ENCODE data around the gene MGME1.

MGME1 gene

DNA sequence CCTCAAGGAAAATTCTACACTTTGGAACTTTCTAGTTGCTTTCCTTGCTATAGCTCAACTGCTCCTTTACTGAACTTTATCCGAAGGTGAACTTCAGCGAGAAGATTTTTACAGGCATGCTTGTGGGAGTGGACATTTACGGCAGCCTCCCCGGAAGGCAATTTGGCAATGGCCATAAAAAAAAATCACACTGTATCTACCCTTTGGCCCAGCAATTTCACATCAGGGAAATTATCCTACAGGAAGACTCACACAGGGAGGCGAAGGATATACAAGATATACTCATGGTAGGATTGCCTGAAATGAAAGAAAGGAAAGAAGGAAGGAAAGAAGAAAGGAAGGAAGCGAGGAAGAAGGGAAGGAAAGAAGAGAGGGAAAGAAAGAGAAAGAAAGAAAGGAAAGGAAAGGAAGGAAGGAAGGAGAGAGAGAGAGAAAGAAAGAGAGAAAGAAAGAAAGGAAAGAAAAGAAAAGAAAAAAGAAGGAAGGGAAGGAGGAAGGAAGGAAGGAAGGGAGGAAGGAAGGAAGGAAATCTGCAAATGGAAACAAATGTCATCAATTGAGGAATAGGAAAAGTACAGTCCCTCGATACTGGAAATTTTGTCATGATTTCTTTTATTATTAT, 63.2 kb downstream of the MGME1 start:
- DNase-seq = no peak

DNA sequence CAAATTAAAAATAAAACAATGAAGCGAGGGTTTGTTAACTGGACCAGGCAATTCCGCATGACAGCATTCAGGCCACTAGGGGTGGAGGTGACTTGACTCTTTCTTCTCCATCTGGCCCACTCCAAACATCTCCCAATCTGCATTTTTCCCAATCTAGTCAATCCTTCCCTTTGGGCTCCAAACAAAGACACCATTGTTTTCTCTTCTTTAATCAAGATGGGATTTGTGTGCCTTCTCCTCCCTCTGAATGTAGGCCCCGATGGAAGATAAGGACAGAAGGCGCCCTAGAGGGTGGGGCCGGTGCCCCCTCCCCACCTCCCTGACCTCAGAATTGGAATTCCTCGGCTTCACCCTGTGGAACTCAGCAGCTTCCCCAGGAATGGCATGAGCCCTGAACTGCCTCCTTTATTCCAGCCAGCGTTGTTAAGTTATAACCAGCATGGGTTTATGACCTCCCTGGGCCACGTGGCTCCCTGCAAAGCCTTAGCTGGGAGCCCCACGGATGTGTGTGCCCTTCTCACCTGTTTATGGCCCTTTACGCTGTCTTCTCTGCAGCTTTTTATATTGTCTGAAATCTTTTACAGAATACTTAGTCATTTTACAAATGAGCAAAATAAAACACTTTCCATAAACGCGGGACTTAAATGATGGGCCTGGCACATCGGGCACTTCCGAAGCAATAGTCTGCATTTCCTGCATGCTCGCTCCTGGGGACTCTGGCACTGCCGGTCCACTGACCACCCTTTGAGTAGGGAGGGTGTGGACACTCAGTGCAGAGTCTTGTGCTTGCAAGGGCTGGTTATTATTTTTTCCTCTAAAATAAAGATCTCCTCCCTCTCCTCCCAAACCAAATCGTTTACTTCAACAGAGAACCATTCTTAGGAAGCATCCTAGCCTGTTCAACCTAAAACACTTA, 64.4 kb downstream of the MGME1 start:
- DNase-seq = no peak

DNA sequence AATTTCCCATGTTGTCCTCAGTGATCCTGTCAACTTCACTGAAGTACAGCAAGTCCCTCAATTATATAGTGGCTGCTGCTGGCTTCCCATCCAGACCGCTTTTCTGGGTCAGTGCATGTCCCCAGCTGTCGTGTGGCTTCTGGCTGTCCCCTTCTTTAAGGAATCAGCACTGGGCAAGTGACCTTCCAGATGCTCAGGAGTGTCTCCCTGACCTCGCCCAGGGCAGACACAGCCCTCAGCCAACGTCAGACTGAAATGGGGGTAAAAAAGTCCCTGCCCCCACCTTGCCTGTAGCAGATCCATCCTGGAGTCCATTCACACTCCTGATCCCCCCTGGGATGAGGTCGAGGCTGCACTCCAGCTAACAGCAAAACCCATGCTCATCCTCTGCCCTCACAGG, 65.2 kb downstream of the MGME1 start:
- no peak for DNase-seq

DNA sequence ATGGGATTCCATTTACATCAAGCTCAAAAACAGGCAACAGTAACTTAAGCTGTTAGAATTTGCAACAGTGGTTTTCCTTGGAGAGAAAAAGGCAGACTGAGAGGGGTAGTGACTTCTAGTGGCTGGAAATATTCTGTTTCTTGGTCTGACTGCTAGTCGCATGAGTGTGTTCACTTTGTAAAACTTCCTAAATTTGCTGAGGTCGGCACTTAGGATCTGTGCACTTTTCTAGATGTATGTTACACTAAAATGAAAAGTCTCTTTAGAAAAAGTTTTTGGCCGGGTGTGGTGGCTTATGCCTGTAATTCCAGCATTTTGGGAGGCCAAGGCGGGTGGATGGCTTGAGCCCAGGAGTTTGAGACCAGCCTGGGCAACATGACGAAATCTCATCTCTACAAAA, 70.2 kb downstream of the MGME1 start:
- no peak for DNase-seq

Data from stimulated activated CD4-positive, alpha-beta T cell treated with anti-CD3 and anti-CD28 coated beads, Interleukin-4, amount 100 ng/mL, for 1 hour (primary cell).